Hepatocyte (in vitro differentiated cells): ENCODE measurements around the gene TSPAN32. TPM values are rescaled to one million over a fixed set of nuclear protein-coding genes. Genes with fewer than 3 reads are reported as not detected.

Experiments used
- DNase-seq: peaks from one replicate; pipeline ENCODE4 v3.0.0-alpha.2; 2016; ENCODE audit warnings: low spot score
- H2AFZ ChIP-seq: fragments of 200-600 bp; sonication (generic); 2 replicates; pipeline ENCODE4 v1.6.0; 2016; ENCODE audit warnings: antibody characterized with exemption, mild to moderate bottlenecking
- H3K27ac ChIP-seq: fragments of 200-600 bp; sonication (generic); 2 replicates; pipeline ENCODE4 v1.5.1; 2016; ENCODE audit warnings: mild to moderate bottlenecking
- H3K27me3 ChIP-seq: fragments of 200-600 bp; sonication (generic); 2 replicates; pipeline ENCODE4 v1.6.1; 2016
- H3K36me3 ChIP-seq: fragments of 200-600 bp; sonication (generic); replicated peaks from 2 replicates; pipeline ENCODE4 v1.5.1; 2016; ENCODE audit warnings: low read depth; ENCODE audit not compliant: insufficient read depth
- H3K4me1 ChIP-seq: fragments of 200-600 bp; sonication (generic); 2 replicates; pipeline ENCODE4 v1.5.1; 2016; ENCODE audit warnings: mild to moderate bottlenecking, moderate library complexity; ENCODE audit not compliant: insufficient read depth
- H3K4me2 ChIP-seq: fragments of 200-600 bp; sonication (generic); 2 replicates; pipeline ENCODE4 v1.6.0; 2016
- H3K4me3 ChIP-seq: fragments of 200-600 bp; sonication (generic); 2 replicates; pipeline ENCODE4 v1.5.1; 2016; ENCODE audit warnings: mild to moderate bottlenecking
- H3K79me2 ChIP-seq: fragments of 200-600 bp; sonication (generic); 2 replicates; pipeline ENCODE4 v1.6.0; 2017; ENCODE audit warnings: mild to moderate bottlenecking
- H3K9me2 ChIP-seq: fragments of 200-600 bp; sonication (generic); replicated peaks from 2 replicates; pipeline ENCODE4 v1.6.0; 2017; ENCODE audit warnings: mild to moderate bottlenecking; ENCODE audit not compliant: insufficient read depth
- H3K9me3 ChIP-seq: fragments of 200-600 bp; sonication (generic); 2 replicates; pipeline ENCODE4 v1.5.1; 2016; ENCODE audit warnings: low read depth, mild to moderate bottlenecking
- H4K20me1 ChIP-seq: fragments of 200-600 bp; sonication (generic); 2 replicates; pipeline ENCODE4 v1.6.0; 2016; ENCODE audit warnings: mild to moderate bottlenecking; ENCODE audit not compliant: insufficient read depth, poor library complexity, severe bottlenecking
- EZH2 ChIP-seq: fragments of 200-600 bp; sonication (generic); IDR thresholded peaks from 2 replicates; pipeline ENCODE4 v1.6.1; 2016; ENCODE audit warnings: antibody characterized with exemption, mild to moderate bottlenecking, borderline replicate concordance
- EZH2phosphoT487 ChIP-seq: fragments of 200-600 bp; sonication (generic); IDR thresholded peaks from one replicate; pipeline ENCODE4 v1.6.1; 2018; ENCODE audit warnings: antibody characterized with exemption, mild to moderate bottlenecking, low read depth, moderate library complexity; ENCODE audit not compliant: unreplicated experiment, severe bottlenecking
- WGBS: methylation state at CpG from one replicate; pipeline ENCODE4 v1.1.6; 2016; ENCODE audit warnings: low lambda C conversion rate; ENCODE audit errors: missing lambda C conversion rate; 5-methylcytosine and 5-hydroxymethylcytosine counted together
- polyA plus RNA-seq: library from polyadenylated mRNA; unstranded; fragments of >200 nt; fragmentation: Nextera tagmentation; extraction: Ambion mirVana; gene quantifications from 2 replicates; pipeline ENCODE4 v1.2.1, GENCODE V29; 2016
- total RNA-seq: library from RNA; depleted of rRNA; stranded (reverse); fragments of >200 nt; gene quantifications from 2 replicates; pipeline ENCODE4 v1.2.3, GENCODE V29; 2014
- TF ChIP-seq, protein P1 (sequence below): fragments of 200-600 bp; sonication (generic); IDR thresholded peaks from 2 replicates; pipeline ENCODE4 v1.5.1; 2016; ENCODE audit warnings: antibody characterized with exemption, mild to moderate bottlenecking; ENCODE audit not compliant: poor library complexity

Gene TSPAN32
- total and polyA plus RNA-seq, 2 experiments from 2014 or later: 1.5 to 4.8 TPM

DNA sequence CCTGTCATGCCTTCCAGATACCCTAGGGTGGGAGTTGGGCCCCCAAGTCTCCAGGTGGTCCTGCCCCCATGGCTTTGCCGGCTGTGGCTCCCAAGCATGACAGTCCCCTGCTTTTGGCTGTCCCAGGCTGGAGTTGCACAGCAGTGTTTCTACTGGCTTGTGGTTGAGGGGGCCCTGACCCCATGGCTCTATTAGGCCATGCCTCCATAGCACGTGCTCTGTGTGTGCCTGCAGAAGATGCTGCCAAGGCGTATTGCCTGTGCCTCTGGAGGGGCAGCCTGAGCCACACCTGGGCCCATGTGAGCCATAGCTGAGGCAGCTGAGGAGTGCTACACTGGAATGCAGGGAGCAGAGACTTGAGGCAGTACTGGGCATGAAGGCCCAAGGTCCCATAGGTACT is 49.9 kb downstream of the TSPAN32 start:
- H4K20me1 ChIP-seq: no peaks in the 10 kb centered on the region
- no peak overlapping the region for H3K4me3 ChIP-seq
- no peaks in the 10 kb centered on the region for H3K9me3 ChIP-seq
- H3K4me2 ChIP-seq: no peak overlapping the region
- H2AFZ ChIP-seq: no peak overlapping the region
- no peaks in the 10 kb centered on the region for H3K4me1 ChIP-seq
- H3K9me2 ChIP-seq: no peaks in the 10 kb centered on the region
- no peaks in the 10 kb centered on the region for H3K36me3 ChIP-seq
- DNase-seq: no peak
- no peaks in the 10 kb centered on the region for H3K79me2 ChIP-seq
- no peaks in the 10 kb centered on the region for H3K27me3 ChIP-seq
- WGBS: 80% methylated on average over 3 of the region's 3 CpGs
- no peak overlapping the region for H3K27ac ChIP-seq
- TF ChIP-seq, protein P1, sequence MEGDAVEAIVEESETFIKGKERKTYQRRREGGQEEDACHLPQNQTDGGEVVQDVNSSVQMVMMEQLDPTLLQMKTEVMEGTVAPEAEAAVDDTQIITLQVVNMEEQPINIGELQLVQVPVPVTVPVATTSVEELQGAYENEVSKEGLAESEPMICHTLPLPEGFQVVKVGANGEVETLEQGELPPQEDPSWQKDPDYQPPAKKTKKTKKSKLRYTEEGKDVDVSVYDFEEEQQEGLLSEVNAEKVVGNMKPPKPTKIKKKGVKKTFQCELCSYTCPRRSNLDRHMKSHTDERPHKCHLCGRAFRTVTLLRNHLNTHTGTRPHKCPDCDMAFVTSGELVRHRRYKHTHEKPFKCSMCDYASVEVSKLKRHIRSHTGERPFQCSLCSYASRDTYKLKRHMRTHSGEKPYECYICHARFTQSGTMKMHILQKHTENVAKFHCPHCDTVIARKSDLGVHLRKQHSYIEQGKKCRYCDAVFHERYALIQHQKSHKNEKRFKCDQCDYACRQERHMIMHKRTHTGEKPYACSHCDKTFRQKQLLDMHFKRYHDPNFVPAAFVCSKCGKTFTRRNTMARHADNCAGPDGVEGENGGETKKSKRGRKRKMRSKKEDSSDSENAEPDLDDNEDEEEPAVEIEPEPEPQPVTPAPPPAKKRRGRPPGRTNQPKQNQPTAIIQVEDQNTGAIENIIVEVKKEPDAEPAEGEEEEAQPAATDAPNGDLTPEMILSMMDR: no peak

DNA sequence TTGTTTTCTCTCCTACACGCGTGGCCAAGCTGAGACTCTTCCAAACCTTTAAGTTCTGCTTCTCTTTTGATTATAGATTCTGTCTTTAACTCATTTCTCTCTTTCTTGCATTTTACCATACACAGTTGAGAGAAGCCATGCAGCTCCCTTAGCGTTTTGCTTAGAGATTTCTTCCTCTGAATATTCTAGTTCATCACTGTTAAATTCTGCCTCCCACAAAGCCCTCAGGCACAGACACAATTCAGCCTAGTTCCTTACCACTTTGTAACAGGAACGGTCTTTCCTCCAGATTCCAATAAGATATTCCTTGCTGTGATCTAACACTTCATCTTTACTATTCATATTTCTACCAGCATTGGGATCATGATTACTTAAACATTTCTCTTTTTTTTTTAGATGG is 50.6 kb downstream of the TSPAN32 start:
- Histone ChIP-seq H3K36me3 (no peaks in the 10 kb centered on the region), H4K20me1 (no peaks in the 10 kb centered on the region), H3K27me3 (no peaks in the 10 kb centered on the region), H2AFZ (no peak overlapping the region), H3K4me1 (no peaks in the 10 kb centered on the region), H3K79me2 (no peaks in the 10 kb centered on the region), H3K4me3 (no peak overlapping the region), H3K9me2 (no peaks in the 10 kb centered on the region), H3K27ac (no peak overlapping the region), H3K9me3 (no peaks in the 10 kb centered on the region), H3K4me2 (no peak overlapping the region)
- TF ChIP-seq, protein P1: no peak
- TF ChIP-seq EZH2phosphoT487 (no peak), EZH2 (no peak)
- no peak for DNase-seq
- 66% methylated on average over 4 of the region's 4 CpGs for WGBS

DNA sequence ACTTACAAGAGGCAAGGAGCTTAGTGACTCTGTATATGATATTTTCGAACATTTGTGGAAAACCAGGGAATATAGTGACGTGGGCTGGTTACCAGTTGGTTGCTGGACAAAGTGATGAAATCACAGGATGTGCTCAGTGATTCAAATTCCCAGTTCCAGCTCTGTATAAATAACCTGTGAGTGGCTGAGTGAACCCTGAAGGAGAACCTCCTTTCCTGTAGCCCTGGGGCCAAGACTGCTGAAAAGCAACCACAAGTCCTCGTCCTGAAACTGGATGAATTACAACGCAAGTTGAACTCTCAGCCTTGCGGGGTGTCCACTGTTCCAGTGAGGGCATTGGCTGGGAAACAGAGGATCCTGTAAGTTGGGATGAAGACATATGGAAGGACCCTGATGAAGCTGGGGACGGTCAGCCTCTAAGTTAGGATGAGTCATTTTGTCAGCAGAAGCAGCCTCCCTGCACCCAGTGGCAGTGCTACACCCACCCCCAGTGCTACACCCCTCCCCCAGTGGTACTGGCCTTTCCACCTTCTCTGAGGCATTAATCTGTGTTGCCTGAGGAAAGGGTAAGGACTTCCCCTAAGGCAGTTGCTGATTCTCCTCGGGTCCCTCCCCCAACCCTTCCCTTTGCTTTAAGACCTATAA is 53.3 kb downstream of the TSPAN32 start:
- no peaks in the 10 kb centered on the region for H3K9me2 ChIP-seq
- no peak overlapping the region for H3K4me2 ChIP-seq
- TF ChIP-seq EZH2 (no peak), EZH2phosphoT487 (no peak)
- TF ChIP-seq, protein P1: no peak

More for the DNA sequence above, 53.3 kb downstream of the TSPAN32 start:
- Histone ChIP-seq H3K36me3 (no peaks in the 10 kb centered on the region), H3K4me3 (no peak overlapping the region), H3K27me3 (no peaks in the 10 kb centered on the region), H3K9me3 (no peaks in the 10 kb centered on the region), H3K79me2 (no peaks in the 10 kb centered on the region), H2AFZ (no peak overlapping the region), H4K20me1 (no peaks in the 10 kb centered on the region), H3K27ac (no peak overlapping the region), H3K4me1 (no peaks in the 10 kb centered on the region)
- 73% methylated on average over 7 of the region's 7 CpGs for WGBS
- no peak for DNase-seq
